OCI-LY1 (cell line): Measurements from ENCODE around the gene HYDIN.
"Not testable (repeated sequence)": the region's sequence is repeated elsewhere in the genome, so short reads cannot be mapped to it uniquely, and the experiment has no call there.

Experiments used
- H2AFZ ChIP-seq: fragments of 200-600 bp; sonication (generic), shearing (Covaris generic); 2 replicates; pipeline ENCODE4 v1.6.0; 2014; ENCODE audit warnings: antibody characterized with exemption, mild to moderate bottlenecking, low read length
- H3F3A ChIP-seq: fragments of 200-600 bp; sonication (generic), shearing (Covaris generic); 2 replicates; pipeline ENCODE4 v1.6.0; 2014; ENCODE audit warnings: mild to moderate bottlenecking, antibody characterized with exemption, low read length, moderate library complexity; ENCODE audit not compliant: insufficient read depth
- H3K27ac ChIP-seq: fragments of 200-600 bp; sonication (generic); 2 replicates; pipeline ENCODE4 v1.5.1; 2014; ENCODE audit warnings: low read length, mixed run types, mild to moderate bottlenecking, low read depth; ENCODE audit not compliant: poor library complexity, severe bottlenecking
- H3K27me3 ChIP-seq: fragments of 200-600 bp; sonication (generic); 2 replicates; pipeline ENCODE4 v1.6.0; 2014; ENCODE audit warnings: antibody characterized with exemption, mild to moderate bottlenecking, low read length, moderate library complexity; ENCODE audit not compliant: insufficient read depth
- H3K36me3 ChIP-seq: fragments of 200-600 bp; sonication (generic); 2 replicates; pipeline ENCODE4 v1.6.1; 2014; ENCODE audit warnings: mild to moderate bottlenecking, antibody characterized with exemption, low read length, moderate library complexity, mixed read lengths; ENCODE audit not compliant: insufficient read depth
- H3K4me1 ChIP-seq: fragments of 200-600 bp; sonication (generic); 2 replicates; pipeline ENCODE4 v1.5.1; 2014; ENCODE audit warnings: mild to moderate bottlenecking, low read length, moderate library complexity; ENCODE audit not compliant: insufficient read depth, severe bottlenecking
- H3K4me2 ChIP-seq: fragments of 200-600 bp; sonication (generic), shearing (Covaris generic); 2 replicates; pipeline ENCODE4 v1.6.1; 2014; ENCODE audit warnings: low read length
- H3K4me3 ChIP-seq: fragments of 200-600 bp; sonication (generic); 2 replicates; pipeline ENCODE4 v1.5.1; 2014; ENCODE audit warnings: low read length, low read depth, mild to moderate bottlenecking, mixed read lengths; ENCODE audit not compliant: poor library complexity, severe bottlenecking
- H3K79me2 ChIP-seq: fragments of 200-600 bp; shearing (Covaris generic); 2 replicates; pipeline ENCODE4 v1.6.1; 2016; ENCODE audit warnings: mixed run types, low read length, mixed read lengths; ENCODE audit not compliant: insufficient read depth
- H3K9ac ChIP-seq: fragments of 200-600 bp; sonication (generic), shearing (Covaris generic); 2 replicates; pipeline ENCODE4 v1.6.1; 2014; ENCODE audit warnings: mild to moderate bottlenecking, low read length, mixed read lengths
- H3K9me2 ChIP-seq: fragments of 200-600 bp; sonication (generic), shearing (Covaris generic); 2 replicates; pipeline ENCODE4 v1.6.1; 2014; ENCODE audit warnings: low read depth, mild to moderate bottlenecking, low read length, mixed read lengths
- H3K9me3 ChIP-seq: fragments of 200-600 bp; shearing (Covaris generic); 2 replicates; pipeline ENCODE4 v1.6.1; 2014; ENCODE audit warnings: low read length, mixed read lengths
- H4K20me1 ChIP-seq: fragments of 200-600 bp; sonication (generic), shearing (Covaris generic); 2 replicates; pipeline ENCODE4 v1.6.0; 2016; ENCODE audit warnings: mild to moderate bottlenecking, low read length; ENCODE audit not compliant: insufficient read depth

Gene HYDIN

GRCh38 chr16:71153329-71153728 lies 77.2 kb downstream of the HYDIN start:
- not testable (repeated sequence) for H3K4me3 ChIP-seq, H3K9me3 ChIP-seq, H3K9ac ChIP-seq, H3K9me2 ChIP-seq, H4K20me1 ChIP-seq, H3K27ac ChIP-seq, H3K4me2 ChIP-seq, H2AFZ ChIP-seq, H3K79me2 ChIP-seq, H3K4me1 ChIP-seq, H3K27me3 ChIP-seq, H3F3A ChIP-seq, H3K36me3 ChIP-seq

- not testable (repeated sequence) for H3K27me3 ChIP-seq, H3K9ac ChIP-seq, H3K4me1 ChIP-seq, H3K9me3 ChIP-seq, H3K36me3 ChIP-seq, H3K79me2 ChIP-seq, H2AFZ ChIP-seq, H4K20me1 ChIP-seq, H3K9me2 ChIP-seq, H3K27ac ChIP-seq, H3K4me3 ChIP-seq, H3K4me2 ChIP-seq, H3F3A ChIP-seq
Measured at GRCh38 chr16:71151654-71152053, 78.9 kb downstream of the HYDIN start.

- not testable (repeated sequence) for H3F3A ChIP-seq, H3K27me3 ChIP-seq, H3K9me2 ChIP-seq, H3K79me2 ChIP-seq, H3K4me1 ChIP-seq, H4K20me1 ChIP-seq, H3K9me3 ChIP-seq, H3K4me2 ChIP-seq, H3K4me3 ChIP-seq, H3K36me3 ChIP-seq, H2AFZ ChIP-seq, H3K27ac ChIP-seq, H3K9ac ChIP-seq
Measured at GRCh38 chr16:71143246-71143645, 87.3 kb downstream of the HYDIN start.

GRCh38 chr16:71110565-71110964 lies 120.0 kb downstream of the HYDIN start:
- H3K4me1 ChIP-seq, result not testable (repeated sequence)

GRCh38 chr16:71109656-71110208 lies 120.8 kb downstream of the HYDIN start:
- not testable (repeated sequence) for H3K4me2 ChIP-seq, H3K9me3 ChIP-seq, H4K20me1 ChIP-seq, H3K27ac ChIP-seq, H3K4me3 ChIP-seq, H3K79me2 ChIP-seq, H3F3A ChIP-seq, H2AFZ ChIP-seq, H3K9ac ChIP-seq, H3K9me2 ChIP-seq, H3K36me3 ChIP-seq, H3K4me1 ChIP-seq, H3K27me3 ChIP-seq

More at GRCh38 chr16:71110565-71110964, 120.0 kb downstream of the HYDIN start:
- H3K36me3 ChIP-seq, H2AFZ ChIP-seq, H3K4me3 ChIP-seq, H3K27ac ChIP-seq, H3K9me2 ChIP-seq, H3K9me3 ChIP-seq, H3K27me3 ChIP-seq, H3K79me2 ChIP-seq, H3K9ac ChIP-seq, H3K4me2 ChIP-seq, H3F3A ChIP-seq, H4K20me1 ChIP-seq: not testable (repeated sequence)

- not testable (repeated sequence) for H3K36me3 ChIP-seq, H3K79me2 ChIP-seq, H3K4me1 ChIP-seq, H3K4me2 ChIP-seq, H3F3A ChIP-seq, H3K9me2 ChIP-seq, H2AFZ ChIP-seq, H3K27ac ChIP-seq, H3K9me3 ChIP-seq, H4K20me1 ChIP-seq, H3K9ac ChIP-seq, H3K4me3 ChIP-seq, H3K27me3 ChIP-seq
Measured at GRCh38 chr16:71105881-71106280, 124.6 kb downstream of the HYDIN start.

GRCh38 chr16:71083573-71083972 lies 146.9 kb downstream of the HYDIN start:
- H3K27ac ChIP-seq, H3K36me3 ChIP-seq, H3K9me2 ChIP-seq, H3K9me3 ChIP-seq, H3K4me3 ChIP-seq, H3K9ac ChIP-seq, H3K79me2 ChIP-seq, H2AFZ ChIP-seq, H3K27me3 ChIP-seq, H3K4me1 ChIP-seq, H3K4me2 ChIP-seq, H4K20me1 ChIP-seq, H3F3A ChIP-seq: not testable (repeated sequence)

- not testable (repeated sequence) for H3F3A ChIP-seq, H3K4me2 ChIP-seq, H3K79me2 ChIP-seq, H3K9me2 ChIP-seq, H3K27ac ChIP-seq, H3K4me3 ChIP-seq, H2AFZ ChIP-seq, H3K9ac ChIP-seq, H3K9me3 ChIP-seq, H4K20me1 ChIP-seq, H3K27me3 ChIP-seq, H3K4me1 ChIP-seq, H3K36me3 ChIP-seq
Measured at GRCh38 chr16:71080777-71081176, 149.7 kb downstream of the HYDIN start.
